Stimulated activated CD8-positive, alpha-beta memory T cell treated with anti-CD3 and anti-CD28 coated beads, Interleukin-15, amount 100 ng/mL, for 4 hours (primary cell): ENCODE data around the gene HERC3.
"Not testable (repeated sequence)": the region's sequence is repeated elsewhere in the genome, so short reads cannot be mapped to it uniquely, and the experiment has no call there.

ENCODE experiments used
- DNase-seq, 2 donors: peaks; one replicate each; pipeline ENCODE4 v3.0.0-alpha.2; 2020; ENCODE audit warnings: low read depth in 2 of 2

Gene HERC3

GRCh38 chr4:88609387-88609786 lies 17.1 kb downstream of the HERC3 start:
- DNase-seq = no peak

DNA sequence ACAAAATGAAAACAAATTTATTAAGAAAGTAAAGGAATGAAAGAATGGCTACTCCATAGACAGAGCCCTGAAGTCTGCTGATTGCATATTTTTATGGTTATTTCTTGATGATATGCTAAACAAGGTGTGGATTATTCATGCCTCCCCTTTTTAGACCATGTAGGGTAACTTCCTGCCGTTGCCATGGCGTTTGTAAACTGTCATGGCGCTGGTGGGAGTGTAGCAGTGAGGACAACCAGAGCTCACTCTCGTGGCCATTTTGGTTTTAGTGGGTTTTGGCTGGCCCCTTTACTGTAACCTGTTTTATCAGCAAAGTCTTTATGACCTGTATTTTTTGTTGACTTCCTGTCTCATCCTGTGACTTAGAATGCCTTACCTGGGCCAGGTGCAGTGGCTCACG lies 17.5 kb downstream of the HERC3 start:
- DNase-seq = not testable (repeated sequence)

- no peak for DNase-seq
Measured at GRCh38 chr4:88610771-88611170, 18.5 kb downstream of the HERC3 start.

- no peak for DNase-seq
Measured at GRCh38 chr4:88613417-88613875, 21.2 kb downstream of the HERC3 start.

GRCh38 chr4:88614058-88614457 lies 21.8 kb downstream of the HERC3 start:
- DNase-seq = no peak

DNA sequence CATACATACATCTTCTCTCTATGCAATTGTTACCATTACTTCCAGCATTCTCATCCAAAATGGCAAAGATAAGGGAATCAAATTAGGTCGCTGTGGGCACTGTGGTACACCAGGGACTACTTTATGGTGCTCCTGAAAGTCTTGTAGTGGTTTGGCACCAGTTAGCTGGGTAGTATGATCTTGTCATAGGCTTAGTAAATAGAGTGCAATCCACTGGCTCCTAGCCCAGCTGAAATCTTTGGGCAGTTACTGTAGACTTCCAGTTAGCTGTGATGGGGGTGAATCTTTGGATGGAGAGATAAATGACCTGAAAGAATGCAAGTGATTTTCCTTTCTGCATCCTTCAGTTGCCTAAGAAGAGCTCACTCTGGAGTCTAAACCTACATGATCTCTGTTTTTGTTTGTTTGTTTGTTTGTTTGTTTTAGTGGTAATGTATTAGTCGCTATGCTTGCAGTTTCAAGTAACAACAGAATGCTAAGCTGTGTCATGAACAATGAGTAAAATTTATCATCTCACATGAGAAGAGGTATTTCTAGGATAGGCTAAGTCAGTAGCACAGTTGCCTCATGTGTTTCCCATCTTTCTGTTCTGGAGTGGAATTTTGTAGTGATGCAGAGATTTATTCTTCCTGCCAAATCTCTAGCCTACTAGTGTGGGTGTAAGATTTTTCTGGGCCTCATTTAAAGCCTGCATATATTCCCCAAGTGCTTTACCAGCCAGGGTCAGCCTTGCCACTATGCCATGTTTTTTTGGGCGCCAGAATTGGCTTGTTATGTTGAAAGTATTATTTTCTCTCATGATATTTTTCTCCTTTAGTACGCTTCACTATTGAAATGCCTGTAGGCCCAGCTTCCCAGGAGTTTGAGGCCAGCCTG lies 24.2 kb downstream of the HERC3 start:
- no peak for DNase-seq

DNA sequence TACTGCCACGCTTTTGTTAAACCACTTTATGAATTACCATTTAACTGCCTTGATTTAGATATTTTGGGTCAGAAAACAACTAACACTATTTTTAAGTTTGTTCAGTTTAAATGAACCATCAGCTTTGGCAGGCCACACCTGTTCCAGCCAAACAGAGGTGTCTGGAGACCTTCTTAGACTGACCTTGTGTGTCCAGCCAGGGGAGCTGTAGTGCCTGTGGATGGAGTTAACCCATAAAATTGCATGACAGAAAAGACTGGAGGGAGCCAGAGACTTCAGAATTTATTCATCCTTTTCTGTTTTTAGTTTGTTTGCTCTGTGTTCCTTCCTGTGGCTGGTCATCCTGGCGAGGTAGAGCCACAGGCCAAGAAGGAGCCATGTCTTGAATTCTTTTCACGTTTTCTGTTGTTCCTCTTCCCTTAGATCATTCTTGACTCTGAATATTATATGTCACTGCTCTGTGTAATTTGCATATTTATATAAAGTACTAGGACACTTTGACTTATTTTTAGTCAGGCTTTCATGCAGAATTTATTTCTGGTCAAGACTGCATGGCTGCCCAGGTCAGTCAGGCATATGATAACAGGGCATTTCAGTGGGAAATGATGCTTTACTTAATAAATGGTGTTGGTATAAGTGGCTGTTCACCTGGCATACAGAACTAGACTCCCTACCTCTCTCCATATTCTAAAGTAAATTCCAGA lies 26.7 kb downstream of the HERC3 start:
- DNase-seq = no peak

DNA sequence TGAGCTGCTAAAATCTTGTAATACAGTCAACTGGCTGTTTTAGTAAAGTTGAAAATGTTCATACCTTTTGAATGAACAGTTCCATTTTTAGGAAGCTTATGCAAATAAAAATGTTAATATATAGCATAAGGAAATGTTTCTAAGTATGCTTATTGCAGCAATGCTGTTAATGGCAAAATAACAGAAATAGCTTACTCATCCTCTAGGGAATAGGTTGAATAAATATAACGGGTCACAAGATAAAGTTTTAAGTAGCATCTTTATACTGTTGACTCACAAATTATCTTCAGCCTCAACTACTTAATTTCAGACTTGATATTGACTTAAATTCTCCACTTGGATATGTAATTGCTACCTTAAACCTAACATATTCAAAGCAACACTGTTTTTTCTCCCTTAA lies 27.7 kb downstream of the HERC3 start:
- DNase-seq = no peak

DNA sequence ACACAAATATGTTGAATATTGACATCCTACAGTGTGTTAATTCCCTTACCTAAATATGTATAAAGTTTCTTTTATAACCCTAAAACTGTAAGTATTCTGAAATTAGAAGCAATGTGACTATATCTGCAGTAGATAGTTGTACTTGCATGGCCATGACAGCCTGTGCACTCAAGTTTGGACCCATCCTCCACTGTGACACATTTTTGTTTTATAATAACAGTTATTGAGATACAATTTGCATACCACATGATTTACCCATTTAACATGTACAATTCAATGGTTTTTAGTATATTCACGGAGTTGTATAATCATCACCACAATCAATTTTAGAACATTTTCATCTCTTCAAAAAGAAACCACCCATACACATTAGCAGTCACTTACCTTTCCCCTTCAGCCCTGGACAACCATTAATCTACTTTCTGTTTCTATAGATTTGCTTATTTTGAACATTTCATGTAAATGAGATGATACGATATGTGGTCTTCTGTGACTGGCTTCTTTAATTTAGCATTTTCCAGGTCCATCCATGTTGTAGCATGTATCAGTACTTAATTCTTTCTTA lies 29.6 kb downstream of the HERC3 start:
- no peak for DNase-seq

DNA sequence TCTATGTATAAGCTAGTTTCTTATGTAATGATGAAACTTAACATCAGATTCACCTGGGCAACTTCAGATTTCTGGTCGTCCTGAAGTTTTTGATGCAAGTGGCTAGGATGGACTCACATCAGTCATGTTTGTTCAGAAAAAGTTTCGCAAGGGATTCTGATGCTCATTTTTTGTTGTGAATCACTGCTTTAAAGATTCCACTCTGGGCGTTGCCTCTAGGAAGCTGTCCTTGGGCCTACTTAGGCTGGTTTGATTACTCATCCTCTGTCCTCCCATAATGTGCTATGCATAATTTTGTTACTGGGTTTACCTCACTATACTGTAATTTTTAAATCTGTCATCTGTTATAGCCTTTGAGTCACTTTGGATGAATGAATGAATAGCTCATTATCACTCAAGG lies 30.8 kb downstream of the HERC3 start:
- DNase-seq = no peak

- DNase-seq = no peak
Measured at GRCh38 chr4:88628746-88629145, 36.5 kb downstream of the HERC3 start.

GRCh38 chr4:88629826-88630225 lies 37.5 kb downstream of the HERC3 start:
- no peak for DNase-seq

GRCh38 chr4:88630756-88631155 lies 38.5 kb downstream of the HERC3 start:
- no peak for DNase-seq

DNA sequence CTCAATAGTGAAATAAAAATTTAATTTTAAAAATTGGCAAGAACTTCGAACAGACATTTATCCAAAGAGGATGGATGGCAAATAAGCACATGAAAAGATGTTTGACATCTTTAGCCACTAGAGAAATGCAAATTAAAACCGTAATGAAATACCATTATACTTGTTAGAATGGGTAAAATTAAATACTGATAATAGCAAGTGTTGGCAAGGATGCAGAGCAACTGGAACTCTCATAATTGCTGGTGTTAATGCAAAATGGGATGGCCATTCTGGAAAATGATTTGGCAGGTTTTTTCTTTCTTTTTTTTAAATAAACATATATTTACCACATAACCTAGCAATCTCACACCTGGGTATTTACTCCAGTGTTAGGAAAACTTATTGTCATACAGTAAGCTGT lies 51.7 kb downstream of the HERC3 start:
- no peak for DNase-seq

- no peak for DNase-seq
Measured at GRCh38 chr4:88645994-88646393, 53.7 kb downstream of the HERC3 start.

DNA sequence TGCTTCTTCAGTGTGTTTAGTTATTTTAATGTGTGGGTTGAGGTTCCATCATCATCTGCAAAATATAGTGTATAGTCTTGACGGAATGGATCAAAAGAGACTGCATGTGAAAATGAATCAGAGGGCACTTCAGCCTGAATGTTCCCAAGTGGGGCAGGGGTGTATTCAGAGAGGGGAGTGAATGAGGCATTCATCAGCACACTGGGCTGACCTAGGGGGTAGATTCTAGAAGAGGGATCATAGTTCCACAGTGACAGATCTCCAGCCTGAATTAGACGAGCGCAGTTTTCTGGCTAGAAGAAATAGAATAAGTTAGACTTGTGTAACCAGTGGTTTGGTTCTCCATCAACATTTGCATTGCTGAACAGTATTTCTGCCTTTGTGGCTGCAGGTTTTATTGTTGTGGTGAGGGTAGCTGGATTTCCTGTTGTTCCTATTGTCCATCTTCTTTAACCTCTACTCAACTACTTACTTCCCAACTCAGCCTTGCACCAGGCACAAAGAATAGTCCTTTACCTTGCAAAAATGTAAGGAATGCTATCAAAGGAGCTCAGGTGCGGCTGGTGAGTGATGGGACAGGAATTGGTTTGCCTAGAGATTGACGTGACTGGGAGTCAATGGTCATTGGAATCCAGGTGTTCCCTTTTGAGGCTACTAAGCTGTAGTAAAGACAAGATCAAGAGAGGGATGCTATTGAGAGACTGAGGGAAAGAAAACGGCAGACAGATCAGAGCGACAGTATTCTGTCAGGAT lies 54.4 kb downstream of the HERC3 start:
- no peak for DNase-seq

- no peak for DNase-seq
Measured at GRCh38 chr4:88649716-88650115, 57.4 kb downstream of the HERC3 start.

- no peak for DNase-seq
Measured at GRCh38 chr4:88653371-88653946, 61.2 kb downstream of the HERC3 start.

GRCh38 chr4:88655226-88655625 lies 62.9 kb downstream of the HERC3 start:
- no peak for DNase-seq

DNA sequence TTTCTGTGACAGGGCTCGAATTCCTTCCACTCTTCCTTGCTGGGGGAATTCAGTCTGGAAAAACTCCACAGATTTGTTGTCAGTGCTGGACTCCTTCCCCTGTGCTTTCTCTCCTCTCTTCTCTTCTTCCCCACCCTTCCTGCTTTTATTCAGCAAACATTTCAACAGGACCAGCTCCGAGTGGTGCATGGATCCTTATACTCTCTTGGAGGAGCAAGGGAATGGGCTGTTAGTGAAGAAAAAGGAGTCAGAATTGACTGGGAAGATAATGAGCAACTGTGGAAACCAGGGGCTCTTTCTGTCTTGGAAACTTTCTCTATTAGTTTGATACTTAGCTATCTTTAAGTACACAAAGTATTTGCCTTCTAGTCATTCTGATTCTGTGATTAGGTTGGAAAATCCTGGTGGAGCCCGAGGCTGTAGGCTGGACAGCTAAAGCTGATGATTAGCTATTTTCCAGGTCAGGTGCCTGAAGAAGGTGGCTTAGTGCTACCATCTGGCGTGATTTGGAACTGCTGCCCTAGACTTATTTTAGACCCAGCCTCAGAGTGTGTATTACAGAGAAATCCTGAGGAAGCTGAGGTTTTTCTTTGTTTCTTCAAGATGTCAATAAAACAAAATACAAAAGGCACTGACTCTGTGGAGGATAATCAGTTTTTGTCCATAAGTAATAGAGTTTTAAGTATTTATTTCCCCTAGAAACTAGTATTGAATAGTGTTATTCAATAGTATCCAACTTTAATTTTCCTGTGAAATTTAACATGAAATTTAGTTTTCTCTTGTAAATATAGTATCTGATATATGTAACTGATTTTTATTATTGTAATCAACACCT lies 67.0 kb downstream of the HERC3 start:
- no peak for DNase-seq

- DNase-seq = no peak
Measured at GRCh38 chr4:88659890-88660208, 67.6 kb downstream of the HERC3 start.
